ENCODE data around the gene PHYKPL. TPM values are rescaled to one million over a fixed set of nuclear protein-coding genes. Genes with fewer than 3 reads are reported as not detected.
A peak's percentile ranks its signal among the peaks of the same experiment; 100 is the strongest.

PHYKPL gene
- total and polyA plus RNA-seq, 11 donors: 21.3 to 56.2 (median 38.6) TPM

DNA sequence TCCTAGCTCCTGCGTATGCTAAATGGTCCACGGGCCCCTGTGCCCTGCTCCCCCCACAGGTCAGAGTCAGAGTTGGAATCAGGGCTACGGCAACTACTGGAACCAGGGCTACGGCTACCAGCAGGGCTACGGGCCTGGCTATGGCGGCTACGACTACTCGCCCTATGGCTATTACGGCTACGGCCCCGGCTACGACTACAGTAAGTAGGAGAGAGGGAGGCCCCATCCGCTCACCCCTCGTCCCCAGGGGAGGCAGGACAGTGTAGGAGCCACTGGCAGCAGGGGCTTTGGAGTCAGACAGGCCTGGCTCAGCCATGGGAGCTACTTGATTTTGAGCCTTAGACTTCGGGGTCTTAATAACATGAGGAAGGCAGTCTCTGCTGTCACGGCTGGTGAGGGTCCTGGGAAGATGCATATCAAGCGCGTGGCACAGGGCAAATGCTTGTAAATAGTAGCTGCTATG lies 22.5 kb downstream of the PHYKPL start:
- peaks cover 7 to 97% (median 90%) of the 10 kb centered on the region in 9 donors for H3K36me3 ChIP-seq
- H3K9me3 ChIP-seq: no peaks in the 10 kb centered on the region
- H3K27me3 ChIP-seq: no peaks in the 10 kb centered on the region
- TF ChIP-seq, protein P1, sequence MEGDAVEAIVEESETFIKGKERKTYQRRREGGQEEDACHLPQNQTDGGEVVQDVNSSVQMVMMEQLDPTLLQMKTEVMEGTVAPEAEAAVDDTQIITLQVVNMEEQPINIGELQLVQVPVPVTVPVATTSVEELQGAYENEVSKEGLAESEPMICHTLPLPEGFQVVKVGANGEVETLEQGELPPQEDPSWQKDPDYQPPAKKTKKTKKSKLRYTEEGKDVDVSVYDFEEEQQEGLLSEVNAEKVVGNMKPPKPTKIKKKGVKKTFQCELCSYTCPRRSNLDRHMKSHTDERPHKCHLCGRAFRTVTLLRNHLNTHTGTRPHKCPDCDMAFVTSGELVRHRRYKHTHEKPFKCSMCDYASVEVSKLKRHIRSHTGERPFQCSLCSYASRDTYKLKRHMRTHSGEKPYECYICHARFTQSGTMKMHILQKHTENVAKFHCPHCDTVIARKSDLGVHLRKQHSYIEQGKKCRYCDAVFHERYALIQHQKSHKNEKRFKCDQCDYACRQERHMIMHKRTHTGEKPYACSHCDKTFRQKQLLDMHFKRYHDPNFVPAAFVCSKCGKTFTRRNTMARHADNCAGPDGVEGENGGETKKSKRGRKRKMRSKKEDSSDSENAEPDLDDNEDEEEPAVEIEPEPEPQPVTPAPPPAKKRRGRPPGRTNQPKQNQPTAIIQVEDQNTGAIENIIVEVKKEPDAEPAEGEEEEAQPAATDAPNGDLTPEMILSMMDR (IDR thresholded peaks at IDR 0.05): no peak
- TF ChIP-seq POLR2A (IDR thresholded peaks at IDR 0.05): no peak
- H3K27ac ChIP-seq: no peak overlapping the region
- H3K4me1 ChIP-seq: peaks cover 11 to 46% (median 24%) of the 10 kb centered on the region in 12 donors
- intact Hi-C loops (cut with DNase I): no loop called here
- no peak for ATAC-seq
- H3K4me3 ChIP-seq: no peak overlapping the region
- WGBS, 4 donors: 92 to 93% (median 92%) methylated on average over 18 of the region's 18 CpGs
- DNase-seq: peak in 1 of 5 donors; percentile 23

DNA sequence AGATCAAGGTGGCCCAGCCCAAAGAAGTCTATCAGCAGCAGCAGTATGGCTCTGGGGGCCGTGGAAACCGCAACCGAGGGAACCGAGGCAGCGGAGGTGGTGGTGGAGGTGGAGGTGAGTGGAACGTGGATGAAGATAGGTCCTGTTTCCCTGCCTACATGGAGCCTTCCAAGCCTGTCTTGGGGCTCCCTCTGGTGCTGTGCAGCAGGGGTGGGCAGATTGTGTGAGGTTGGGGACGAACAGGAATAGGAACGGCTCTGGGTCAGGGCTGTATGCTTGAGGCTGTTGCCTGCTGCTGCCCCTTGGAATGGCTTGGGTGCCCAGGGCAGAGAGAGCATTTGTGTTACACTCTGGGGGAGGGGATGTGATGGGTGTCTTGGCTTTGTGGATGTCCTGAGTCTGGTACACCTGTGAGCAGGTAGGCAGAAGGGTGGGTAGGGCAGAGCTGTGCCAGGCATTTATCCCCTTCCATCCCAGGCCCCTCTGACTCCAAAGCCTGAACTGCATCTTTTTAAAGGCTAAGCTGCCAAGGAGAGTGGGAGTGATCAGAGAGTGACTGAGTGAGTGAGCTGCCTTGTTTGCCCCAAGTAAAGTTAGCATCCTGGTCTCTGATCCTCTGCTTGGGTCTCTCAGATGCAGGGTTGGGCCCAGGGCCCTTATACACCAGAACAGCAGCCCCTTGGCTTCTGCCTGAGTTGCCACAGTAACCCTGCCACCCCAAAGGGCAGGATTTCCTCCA lies 23.1 kb downstream of the PHYKPL start:
- peak in 1 of 5 donors; percentile 8 for DNase-seq
- intact Hi-C loops (cut with DNase I): no loop called here
- ATAC-seq: no peak
- H3K27ac ChIP-seq: no peak overlapping the region
- no peaks in the 10 kb centered on the region for H3K9me3 ChIP-seq
- H3K27me3 ChIP-seq: no peaks in the 10 kb centered on the region
- TF ChIP-seq, protein P1 (IDR thresholded peaks at IDR 0.05): no peak
- no peak for TF ChIP-seq POLR2A (IDR thresholded peaks at IDR 0.05)
- H3K36me3 ChIP-seq: peaks cover 7 to 91% (median 84%) of the 10 kb centered on the region in 9 donors
- WGBS, 4 donors: 78 to 91% (median 85%) methylated on average over 8 of the region's 8 CpGs
- peaks cover 11 to 42% (median 24%) of the 10 kb centered on the region in 12 donors for H3K4me1 ChIP-seq
- no peak overlapping the region for H3K4me3 ChIP-seq

DNA sequence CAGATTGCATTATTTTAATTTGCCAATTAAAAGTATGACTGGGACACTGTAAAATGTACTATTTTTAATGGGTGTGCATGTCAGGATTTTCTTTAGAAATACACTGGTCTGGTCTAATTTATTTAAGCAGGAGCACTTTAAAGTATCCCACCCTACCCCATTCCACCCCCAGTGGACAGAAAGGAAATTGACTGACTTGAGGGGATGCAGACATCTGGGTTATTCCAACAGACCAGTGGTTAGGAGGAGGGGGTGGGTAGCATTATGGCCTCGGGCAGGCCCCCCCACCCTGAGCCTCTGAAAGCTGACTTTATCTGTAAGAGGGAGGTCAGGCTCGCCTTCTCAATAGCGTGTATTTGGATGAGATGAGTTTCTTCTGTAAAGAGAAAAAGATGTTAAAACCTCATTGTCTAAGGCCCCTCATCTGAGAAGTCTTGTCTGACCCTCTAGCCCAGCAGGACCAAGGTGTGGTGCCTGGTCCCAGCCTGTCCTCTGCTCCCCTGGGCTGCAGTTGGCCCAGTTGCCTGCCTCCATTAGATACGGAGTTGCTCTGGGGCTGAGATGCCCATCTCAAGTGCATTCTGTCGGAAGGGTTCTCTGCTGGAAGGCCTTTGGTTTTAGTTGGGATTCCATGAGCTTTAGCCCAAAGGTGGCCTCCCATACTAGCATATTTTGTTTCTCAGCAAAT lies 23.9 kb downstream of the PHYKPL start:
- Histone ChIP-seq H3K4me1 (peaks cover 11 to 42% (median 24%) of the 10 kb centered on the region in 12 donors), H3K9me3 (no peaks in the 10 kb centered on the region), H3K4me3 (no peak overlapping the region), H3K36me3 (peaks cover 7 to 82% (median 76%) of the 10 kb centered on the region in 9 donors), H3K27me3 (no peaks in the 10 kb centered on the region), H3K27ac (no peak overlapping the region)
- DNase-seq (peak in 1 of 5 donors; percentile 8), ATAC-seq (no peak)
- TF ChIP-seq POLR2A (IDR thresholded peaks at IDR 0.05): no peak
- TF ChIP-seq, protein P1 (IDR thresholded peaks at IDR 0.05): no peak
- WGBS, 4 donors: 71 to 77% (median 74%) methylated on average over 4 to 5 of the region's 5 CpGs
- intact Hi-C loops (cut with DNase I): no loop called here

DNA sequence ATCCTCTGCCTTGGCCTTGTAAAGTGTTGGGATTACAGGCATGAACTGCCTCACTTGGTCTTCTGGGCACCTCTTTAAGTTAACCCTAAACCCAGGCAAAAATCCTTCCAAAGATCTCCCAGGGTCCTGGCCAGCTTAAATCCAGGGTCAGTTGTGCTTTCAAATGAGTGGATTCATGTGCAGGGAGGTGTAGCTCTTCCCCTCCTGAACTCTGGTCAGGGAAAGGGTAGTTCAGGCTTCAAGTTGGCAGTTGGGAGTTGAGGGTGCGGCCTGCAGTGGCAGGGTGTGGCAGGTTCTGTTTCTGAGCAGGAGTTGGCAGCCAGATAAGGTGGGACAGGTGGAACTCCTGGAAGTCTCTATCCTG lies 24.7 kb downstream of the PHYKPL start:
- Histone ChIP-seq H3K36me3 (peaks cover 7 to 75% (median 68%) of the 10 kb centered on the region in 9 donors), H3K4me3 (no peak overlapping the region), H3K27ac (no peak overlapping the region), H3K9me3 (no peaks in the 10 kb centered on the region), H3K4me1 (peaks cover 11 to 41% (median 24%) of the 10 kb centered on the region in 12 donors), H3K27me3 (no peaks in the 10 kb centered on the region)
- 69 to 95% (median 92%) methylated on average over 1 of the region's 1 CpG for WGBS, 4 donors
- no peak for DNase-seq
- intact Hi-C loops (cut with DNase I): no loop called here
- no peak for ATAC-seq
- TF ChIP-seq, protein P1 (IDR thresholded peaks at IDR 0.05): no peak
- TF ChIP-seq POLR2A (IDR thresholded peaks at IDR 0.05): no peak
